GM18520 (cell line): Measurements from ENCODE around the gene GCAT.

Experiments
- ATAC-seq: cut with Tn5 transposase; IDR thresholded peaks from one replicate; pipeline ENCODE4 v1.9.1; 2021; ENCODE audit not compliant: unreplicated experiment

Gene GCAT

GRCh38 chr22:37842015-37842793 is 34.5 kb downstream of the GCAT start:
- no peak for ATAC-seq

GRCh38 chr22:37843741-37844089 is 36.0 kb downstream of the GCAT start:
- peak; percentile 32 for ATAC-seq

DNA sequence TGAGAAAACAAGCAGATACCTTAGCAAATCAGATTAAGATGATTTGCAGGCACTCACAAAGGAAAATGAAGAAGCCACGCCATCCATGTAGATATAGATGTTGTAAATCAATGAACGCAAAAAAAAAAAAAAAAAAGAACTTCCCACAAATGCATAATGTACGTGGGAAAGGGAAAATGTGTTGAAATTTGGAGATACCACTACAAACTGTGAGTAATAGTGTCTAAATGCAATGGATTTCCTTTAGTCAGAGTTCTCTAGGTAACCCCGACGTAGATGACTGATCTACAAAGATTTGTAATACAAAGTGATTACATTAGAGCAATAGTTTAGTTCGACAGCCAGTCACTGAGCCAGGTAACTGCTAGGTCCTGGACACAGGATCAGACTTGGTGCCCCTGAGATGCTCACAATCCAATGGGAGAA is 37.2 kb downstream of the GCAT start:
- no peak for ATAC-seq

DNA sequence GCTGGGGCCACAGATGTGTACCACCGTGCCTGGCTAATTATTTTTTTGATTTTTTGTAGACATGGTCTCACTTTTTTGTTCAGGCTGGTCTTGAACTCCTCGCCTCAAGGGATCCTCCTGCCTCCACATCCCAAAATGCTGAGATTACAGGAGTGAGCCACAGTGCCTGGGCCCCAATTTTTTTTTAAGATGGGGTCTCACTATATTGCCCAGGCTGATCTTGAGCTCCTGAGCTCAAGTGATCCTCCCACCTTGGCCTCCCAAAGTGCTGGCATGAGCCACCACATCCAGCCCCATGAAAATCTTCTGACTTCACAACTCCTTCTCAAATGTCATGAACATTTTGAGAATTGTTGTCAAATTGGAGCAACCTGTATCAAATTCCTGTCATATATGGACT is 38.7 kb downstream of the GCAT start:
- ATAC-seq = no peak

GRCh38 chr22:37848587-37849088 is 40.9 kb downstream of the GCAT start:
- no peak for ATAC-seq

GRCh38 chr22:37849089-37849751 is 41.5 kb downstream of the GCAT start, which contains the start of gene EIF3L:
TSS of gene EIF3L (plus strand) at chr22:37849419. CDS start at chr22:37849450, 31 bp downstream.
- peak; percentile 49 for ATAC-seq

DNA sequence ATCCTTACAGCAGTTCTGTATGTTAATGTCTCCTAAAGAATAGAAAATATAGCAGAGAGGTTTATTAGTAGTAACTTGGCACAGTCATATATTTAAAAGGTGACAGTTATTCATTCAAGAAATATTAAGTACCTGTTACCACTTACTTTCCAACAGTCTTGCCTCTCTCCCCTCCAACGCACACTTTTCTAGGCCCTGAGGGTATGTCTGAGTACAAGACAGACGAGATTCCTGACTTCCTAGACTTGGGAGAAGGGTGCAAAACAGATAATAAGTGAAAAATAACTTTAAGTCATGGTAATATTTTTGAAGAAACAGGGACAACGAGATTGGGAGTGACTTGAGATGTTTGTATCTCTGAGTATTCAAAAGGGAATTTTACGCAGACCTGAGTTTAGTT is 43.1 kb downstream of the GCAT start:
- no peak for ATAC-seq

DNA sequence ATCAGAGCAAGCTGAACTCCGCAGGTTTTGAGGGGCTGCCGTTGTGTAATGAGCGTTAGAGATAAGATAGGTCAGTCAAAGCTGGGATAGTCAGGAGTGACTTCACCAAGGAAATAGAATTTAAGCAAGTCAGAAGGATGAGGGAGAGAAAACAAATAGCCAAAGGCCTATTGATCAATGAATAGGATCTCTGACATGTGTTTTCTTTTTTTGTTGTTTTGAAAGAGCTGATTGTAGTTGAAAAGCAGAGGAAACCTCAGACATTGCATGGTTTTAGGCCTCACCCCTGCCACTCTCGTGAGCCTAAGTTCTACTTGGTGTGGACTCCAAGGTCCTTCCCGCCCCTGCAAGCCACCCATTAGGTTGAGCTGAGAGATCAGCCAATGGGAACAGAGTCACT is 44.7 kb downstream of the GCAT start:
- ATAC-seq = no peak

GRCh38 chr22:37854946-37855345 is 47.2 kb downstream of the GCAT start:
- ATAC-seq = no peak

- ATAC-seq = no peak
Measured at GRCh38 chr22:37855462-37855861, 47.7 kb downstream of the GCAT start.

- ATAC-seq = no peak
Measured at GRCh38 chr22:37860796-37861421, 53.2 kb downstream of the GCAT start.

- no peak for ATAC-seq
Measured at GRCh38 chr22:37862570-37863325, 55.0 kb downstream of the GCAT start.

- ATAC-seq = no peak
Measured at GRCh38 chr22:37865510-37865909, 57.8 kb downstream of the GCAT start.
